Activated T-helper 1 cell treated with Interleukin-2 at 50 U/mL for 16 hours (primary cell): ENCODE results near the gene MORN5.

Experiments
- DNase-seq: peaks from one replicate; pipeline ENCODE4 v3.0.0-alpha.2; 2020; ENCODE audit warnings: low read depth

MORN5 gene

DNA sequence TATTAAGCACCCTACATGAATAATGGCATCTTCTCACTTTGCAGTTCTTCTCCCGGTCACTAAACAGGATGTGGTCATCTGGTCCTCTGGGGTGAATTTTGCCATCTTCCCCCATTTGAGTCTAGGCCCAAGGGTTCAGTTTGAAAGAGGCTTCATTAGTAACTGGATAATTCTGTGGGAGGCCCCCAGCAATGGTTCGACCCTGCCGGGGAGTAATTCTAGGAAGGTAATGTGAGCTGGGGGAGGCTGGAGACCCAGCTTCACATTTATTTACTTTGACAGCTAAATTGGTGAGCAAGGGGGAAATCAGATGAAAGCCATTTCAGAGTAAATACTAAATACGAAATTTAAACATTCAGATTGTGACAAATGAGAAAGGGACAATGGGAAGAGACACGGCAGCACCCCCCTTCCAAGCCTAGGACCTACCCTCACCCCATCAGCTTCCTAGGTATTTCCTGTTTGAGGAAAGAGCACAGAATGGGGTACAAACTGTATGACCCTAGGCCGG, 73.1 kb downstream of the MORN5 start:
- no peak for DNase-seq

DNA sequence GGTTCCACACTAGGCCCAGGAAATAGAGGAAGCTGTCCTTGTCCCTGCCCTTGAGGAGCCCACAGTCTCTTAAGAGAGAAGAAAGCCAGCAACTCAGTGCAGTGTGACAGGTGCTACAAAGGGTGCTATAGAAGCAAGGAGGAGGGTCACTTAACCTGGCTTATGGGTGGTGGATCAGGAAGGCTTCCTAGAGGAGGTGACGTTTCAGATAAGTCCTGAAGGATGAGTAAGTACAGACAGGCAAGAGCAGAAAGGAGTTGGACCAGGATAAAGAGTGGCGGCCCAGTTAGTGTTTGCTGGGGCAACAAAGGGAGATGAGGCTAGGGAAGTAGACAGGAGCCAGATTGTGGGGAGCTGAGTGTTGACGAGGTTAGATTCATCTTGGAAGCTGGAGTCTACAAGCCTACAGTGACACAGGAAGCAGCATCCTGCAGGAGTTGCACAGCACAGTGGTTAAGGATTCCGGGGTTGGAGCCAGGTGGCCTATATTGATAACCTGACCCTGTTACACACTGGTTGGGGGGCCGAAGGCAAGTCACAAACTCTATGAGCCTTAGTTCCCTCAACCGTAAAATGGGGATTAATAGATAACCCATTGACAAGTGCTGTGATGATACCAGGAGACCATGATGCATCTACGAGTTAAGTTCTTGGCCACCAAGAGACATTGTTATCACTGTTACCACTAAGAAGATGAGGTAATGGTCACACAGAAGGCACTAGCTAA, 74.5 kb downstream of the MORN5 start:
- DNase-seq, result no peak

DNA sequence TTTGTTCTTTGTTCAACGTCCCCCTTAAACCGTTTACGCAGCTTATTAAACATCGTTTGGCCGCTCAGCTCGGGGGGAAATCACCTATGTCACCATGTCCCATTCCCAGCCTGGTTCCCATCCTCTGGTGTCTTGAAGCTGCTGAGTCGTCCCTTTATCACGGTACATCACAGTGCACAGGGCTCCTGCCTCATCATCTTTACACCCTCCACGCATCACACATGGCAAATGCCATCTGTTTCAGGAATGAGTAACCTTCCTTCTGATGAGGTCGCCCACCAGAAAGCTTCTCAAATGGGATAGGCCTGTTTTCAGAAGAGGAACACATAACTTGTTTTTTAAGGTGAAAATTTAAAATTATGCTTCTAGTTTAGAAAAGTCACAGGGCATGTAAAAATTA, 77.0 kb downstream of the MORN5 start:
- DNase-seq, result no peak

DNA sequence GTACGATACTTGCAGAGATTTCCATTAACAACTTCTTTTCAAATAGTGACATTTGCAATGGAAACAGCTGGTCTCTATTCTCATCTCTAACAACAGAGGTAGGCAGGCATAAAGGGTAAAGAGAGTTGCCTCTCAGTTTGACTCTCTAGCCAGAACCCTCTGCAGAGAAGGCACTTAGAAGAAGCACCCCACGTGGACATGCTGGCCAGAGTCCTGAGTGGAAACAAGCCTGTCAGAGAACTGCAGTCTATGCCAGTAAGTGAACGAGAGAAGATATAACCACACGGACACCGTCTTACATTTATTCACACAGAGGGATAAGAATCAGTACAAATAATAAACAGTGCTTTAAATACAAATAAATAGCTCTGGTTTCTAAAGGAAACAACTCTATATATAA, 80.0 kb downstream of the MORN5 start:
- no peak for DNase-seq

DNA sequence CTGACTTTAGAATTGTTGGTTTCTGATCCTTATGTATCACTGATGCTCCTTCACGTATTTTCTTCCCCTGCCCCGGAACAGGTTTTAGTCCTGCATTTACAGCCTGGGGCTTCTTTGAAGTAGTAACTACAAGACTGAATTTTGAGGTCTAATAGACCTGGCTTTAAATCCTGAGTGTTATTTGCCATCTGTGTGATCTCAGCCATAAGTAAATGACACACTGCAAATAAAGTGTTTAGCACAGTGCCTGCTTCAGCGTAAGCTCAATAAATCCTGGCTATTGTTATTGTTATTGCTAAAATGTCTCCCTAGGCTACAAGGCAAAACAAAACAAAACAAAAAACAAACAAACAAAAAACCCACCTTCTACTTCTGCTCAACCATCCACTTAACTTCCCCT, 84.6 kb downstream of the MORN5 start:
- no peak for DNase-seq

DNA sequence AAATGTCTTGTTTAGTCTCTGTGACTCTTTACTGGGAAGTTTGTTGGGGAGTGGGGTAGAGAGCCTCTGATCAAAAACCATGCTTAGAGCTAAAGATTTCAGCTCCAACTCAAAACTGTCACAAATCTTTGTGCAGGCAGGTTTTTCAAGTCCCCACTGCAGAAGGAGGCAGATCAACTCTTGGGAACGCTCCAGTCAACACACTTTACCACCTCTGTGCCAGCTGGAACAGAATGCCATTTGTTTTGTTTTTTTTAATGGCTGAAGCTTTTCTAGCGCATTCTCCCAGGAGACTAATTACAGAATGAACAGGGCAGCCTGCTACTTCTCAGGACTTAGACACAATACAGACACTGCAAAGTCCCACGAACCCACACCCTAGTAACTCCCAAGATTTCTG, 87.0 kb downstream of the MORN5 start:
- no peak for DNase-seq

DNA sequence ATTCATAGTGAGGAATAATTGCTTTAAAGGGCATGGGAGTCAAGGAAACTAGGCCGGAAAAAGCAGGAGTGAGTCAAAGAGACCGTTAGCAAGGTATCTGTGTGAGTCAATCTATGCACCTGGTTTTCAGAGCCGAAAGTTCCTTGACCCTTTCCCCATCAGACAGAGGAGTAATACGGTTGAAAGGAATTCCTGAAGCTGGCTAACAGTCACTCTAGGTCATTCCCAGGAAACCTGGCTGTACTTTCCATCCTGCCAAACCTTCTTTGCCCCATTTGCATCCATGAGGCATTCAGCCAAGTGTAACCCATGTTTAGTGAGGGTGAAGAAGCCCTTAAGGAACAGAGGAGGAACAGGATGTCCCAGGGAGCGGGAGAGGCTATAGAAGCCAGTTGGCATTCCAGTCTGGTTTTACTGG, 88.7 kb downstream of the MORN5 start:
- DNase-seq, result no peak
